Measurements from ENCODE around the gene E2F4. TPM values are rescaled to one million over a fixed set of nuclear protein-coding genes. Genes with fewer than 3 reads are reported as not detected.

Gene E2F4
- total and polyA plus RNA-seq, 2 donors (not counting 1 experiment from before 2014, with no cell fraction given) = 106 to 188 TPM

DNA sequence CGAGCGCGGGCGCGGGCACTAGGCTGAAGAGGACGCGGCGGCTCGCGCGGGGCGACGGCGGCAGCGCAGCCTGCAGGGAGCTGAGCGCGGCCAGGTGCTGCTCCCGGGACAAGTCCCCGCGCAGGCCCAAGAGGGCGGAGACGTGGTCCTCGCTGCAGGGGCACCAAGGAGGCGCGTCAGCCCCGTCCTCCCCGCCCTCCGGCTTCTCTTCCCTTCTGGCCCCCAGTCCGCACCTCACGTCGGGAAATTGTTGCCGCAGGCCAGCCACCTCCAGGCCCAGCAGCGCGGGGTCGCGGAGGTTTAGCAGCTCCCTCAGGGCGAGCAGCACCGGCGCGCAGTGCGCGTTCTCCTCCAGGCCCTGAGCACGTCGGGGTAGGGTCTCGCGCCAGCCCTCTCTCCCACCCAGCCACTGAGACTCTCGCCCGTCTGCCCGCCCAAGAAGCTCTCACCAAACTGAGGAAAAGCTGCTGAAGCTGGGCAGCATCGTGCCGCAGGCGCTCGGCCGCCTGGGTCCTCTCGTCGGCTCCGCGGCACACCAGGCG lies 7.4 kb upstream of the E2F4 start:
- TF ChIP-seq, protein P1, sequence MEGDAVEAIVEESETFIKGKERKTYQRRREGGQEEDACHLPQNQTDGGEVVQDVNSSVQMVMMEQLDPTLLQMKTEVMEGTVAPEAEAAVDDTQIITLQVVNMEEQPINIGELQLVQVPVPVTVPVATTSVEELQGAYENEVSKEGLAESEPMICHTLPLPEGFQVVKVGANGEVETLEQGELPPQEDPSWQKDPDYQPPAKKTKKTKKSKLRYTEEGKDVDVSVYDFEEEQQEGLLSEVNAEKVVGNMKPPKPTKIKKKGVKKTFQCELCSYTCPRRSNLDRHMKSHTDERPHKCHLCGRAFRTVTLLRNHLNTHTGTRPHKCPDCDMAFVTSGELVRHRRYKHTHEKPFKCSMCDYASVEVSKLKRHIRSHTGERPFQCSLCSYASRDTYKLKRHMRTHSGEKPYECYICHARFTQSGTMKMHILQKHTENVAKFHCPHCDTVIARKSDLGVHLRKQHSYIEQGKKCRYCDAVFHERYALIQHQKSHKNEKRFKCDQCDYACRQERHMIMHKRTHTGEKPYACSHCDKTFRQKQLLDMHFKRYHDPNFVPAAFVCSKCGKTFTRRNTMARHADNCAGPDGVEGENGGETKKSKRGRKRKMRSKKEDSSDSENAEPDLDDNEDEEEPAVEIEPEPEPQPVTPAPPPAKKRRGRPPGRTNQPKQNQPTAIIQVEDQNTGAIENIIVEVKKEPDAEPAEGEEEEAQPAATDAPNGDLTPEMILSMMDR (IDR thresholded peaks at IDR 0.05) = no peak
- no peak for TF ChIP-seq EZH2 (IDR thresholded peaks at IDR 0.05; ENCODE audit: borderline replicate concordance, insufficient read depth, low read depth, low read length, poor library complexity, severe bottlenecking)
- Histone ChIP-seq H3K4me3 (ENCODE audit: control extremely low read depth in 1 of 5, extremely low read depth in 1 of 5, insufficient read depth in 1 of 5, low read depth in 2 of 5, low read length in 4 of 5) (peak overlapping the region in 4 of 5 experiments; percentile 66 to 95 (median 72)), H3K36me3 (replicated peaks in 1 of 2; ENCODE audit: control extremely low read depth in 1 of 2, control insufficient read depth in 1 of 2, extremely low read depth in 1 of 2, insufficient read depth in 2 of 2, low read length in 1 of 2) (no peaks in the 10 kb centered on the region), H2AFZ (ENCODE audit: insufficient read depth, low read depth, low read length, poor library complexity, severe bottlenecking) (peak overlapping the region; percentile 88), H3K9ac (ENCODE audit: low read length) (peak overlapping the region; percentile 86), H4K20me1 (ENCODE audit: control insufficient read depth, insufficient read depth, low read length, poor library complexity, severe bottlenecking) (no peaks in the 10 kb centered on the region), H3K27ac (ENCODE audit: low read length in 2 of 2) (no peak overlapping the region), H3K4me1 (ENCODE audit: control insufficient read depth in 2 of 2, insufficient read depth in 2 of 2, low read length in 2 of 2) (peaks cover 20 to 22% of the 10 kb centered on the region in 2 donors), H3K79me2 (ENCODE audit: control insufficient read depth, insufficient read depth, low read length) (no peaks in the 10 kb centered on the region), H3K27me3 (replicated peaks in 1 of 4; ENCODE audit: control extremely low read depth in 1 of 4, control insufficient read depth in 3 of 4, insufficient read depth in 4 of 4, low read length in 3 of 4) (peaks cover 0 to 34% (median 6%) of the 10 kb centered on the region in 4 experiments), H3K4me2 (replicated peaks; ENCODE audit: low read depth, low read length, poor library complexity, severe bottlenecking) (peak overlapping the region; percentile 99), H3K9me3 (ENCODE audit: control extremely low read depth in 1 of 3, control insufficient read depth in 2 of 3, insufficient read depth in 1 of 3, low read length in 2 of 3) (peaks cover 0 to 3% (median 0%) of the 10 kb centered on the region in 3 donors)
- Mint-ChIP-seq H3K4me3 (peak overlapping the region; percentile 93), H3K27me3 (peaks cover 11% of the 10 kb centered on the region), H3K9me3 (ENCODE audit: insufficient read depth) (no peaks in the 10 kb centered on the region), H3K27ac (peak overlapping the region; percentile 50), H3K4me1 (peaks cover 13% of the 10 kb centered on the region)
- ChIA-PET CTCF (interaction anchor here (0.7 to 2.5 kb wide), 25 partner anchors 8 to 240 kb away, joined by 3 to 27 read pairs (median 5); partner anchors contain the start of genes FBXL8, FHOD1, NOL3 and SLC9A5), POLR2A (interaction anchor here (0.6 kb wide), 1 partner anchor 57 kb away, joined by 3 read pairs; no protein-coding TSS in a partner anchor)
- intact Hi-C loops (cut with micrococcal nuclease) = loop anchor here (1.0 to 2.0 kb wide), 3 partner anchors 62 to 237 kb away; partner anchors contain the start of genes FHOD1 and PHAF1
- DNase-seq (no peak), ATAC-seq (ENCODE audit: low read depth) (no peak)
- WGBS (ENCODE audit: insufficient coverage) = 12% methylated on average over 54 of the region's 59 CpGs
